Tibial nerve (tissue), 4 donors: Measurements from ENCODE around the gene SLC25A46.

Source experiments
- EP300 ChIP-seq, 2 donors: sonication (generic); formaldehyde crosslinking; IDR thresholded peaks; one replicate each; pipeline ENCODE4 v1.6.1; 2017; ENCODE audit warnings: antibody characterized with exemption in 2 of 2, mild to moderate bottlenecking in 1 of 2
- TF ChIP-seq, protein P1 (sequence below), 5 experiments: fragments of 200-600 bp in 3 of 5; fragments of 450-650 bp in 2 of 5; sonication (generic) in 3 of 5; IDR thresholded peaks; one replicate each; pipeline ENCODE4 v1.5.1; 2016 to 2019; ENCODE audit warnings: antibody characterized with exemption in 5 of 5, mild to moderate bottlenecking in 3 of 5, moderate library complexity in 2 of 5

DNA sequence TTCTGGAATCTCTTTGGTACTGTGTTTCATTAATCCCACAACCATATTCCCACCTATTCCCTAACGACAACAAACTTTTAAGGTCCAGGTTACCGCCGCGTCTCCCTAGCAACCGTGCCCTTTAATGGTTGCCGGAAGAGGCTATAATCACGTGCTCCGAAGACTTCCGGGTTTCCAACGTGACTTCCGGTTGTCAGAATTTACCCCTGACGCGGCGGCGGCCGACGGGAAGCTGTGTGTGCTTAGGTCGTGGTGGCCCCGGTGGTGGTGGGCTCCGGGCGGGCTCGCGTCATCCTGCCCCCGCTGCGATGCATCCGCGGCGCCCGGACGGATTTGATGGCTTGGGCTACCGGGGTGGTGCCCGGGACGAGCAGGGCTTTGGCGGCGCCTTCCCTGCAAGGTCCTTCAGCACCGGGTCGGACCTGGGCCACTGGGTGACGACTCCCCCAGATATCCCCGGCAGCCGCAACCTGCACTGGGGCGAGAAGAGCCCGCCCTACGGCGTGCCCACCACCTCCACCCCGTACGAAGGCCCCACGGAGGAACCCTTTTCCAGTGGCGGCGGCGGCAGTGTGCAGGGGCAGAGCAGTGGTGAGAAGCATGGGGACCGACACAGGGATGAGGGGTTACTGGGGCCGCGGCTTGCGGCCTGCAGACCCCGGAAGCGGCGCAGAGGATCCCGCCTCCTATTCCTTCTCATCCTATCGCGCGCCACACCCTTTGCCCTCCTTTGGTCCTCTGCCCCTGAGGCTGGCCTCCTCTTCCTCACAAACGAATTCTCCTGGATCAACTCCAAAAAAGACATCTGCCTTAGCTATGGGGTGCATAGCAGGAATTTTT is at the start of gene SLC25A46:
- TF ChIP-seq EP300 (IDR thresholded peaks at IDR 0.05): peak in 1 of 2 donors; percentile 85
- TF ChIP-seq, protein P1, sequence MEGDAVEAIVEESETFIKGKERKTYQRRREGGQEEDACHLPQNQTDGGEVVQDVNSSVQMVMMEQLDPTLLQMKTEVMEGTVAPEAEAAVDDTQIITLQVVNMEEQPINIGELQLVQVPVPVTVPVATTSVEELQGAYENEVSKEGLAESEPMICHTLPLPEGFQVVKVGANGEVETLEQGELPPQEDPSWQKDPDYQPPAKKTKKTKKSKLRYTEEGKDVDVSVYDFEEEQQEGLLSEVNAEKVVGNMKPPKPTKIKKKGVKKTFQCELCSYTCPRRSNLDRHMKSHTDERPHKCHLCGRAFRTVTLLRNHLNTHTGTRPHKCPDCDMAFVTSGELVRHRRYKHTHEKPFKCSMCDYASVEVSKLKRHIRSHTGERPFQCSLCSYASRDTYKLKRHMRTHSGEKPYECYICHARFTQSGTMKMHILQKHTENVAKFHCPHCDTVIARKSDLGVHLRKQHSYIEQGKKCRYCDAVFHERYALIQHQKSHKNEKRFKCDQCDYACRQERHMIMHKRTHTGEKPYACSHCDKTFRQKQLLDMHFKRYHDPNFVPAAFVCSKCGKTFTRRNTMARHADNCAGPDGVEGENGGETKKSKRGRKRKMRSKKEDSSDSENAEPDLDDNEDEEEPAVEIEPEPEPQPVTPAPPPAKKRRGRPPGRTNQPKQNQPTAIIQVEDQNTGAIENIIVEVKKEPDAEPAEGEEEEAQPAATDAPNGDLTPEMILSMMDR (IDR thresholded peaks at IDR 0.05): no peak
